A673 (cell line): ENCODE data around the gene P2RY1. TPM values are rescaled to one million over a fixed set of nuclear protein-coding genes. Genes with fewer than 3 reads are reported as not detected.
A peak's percentile ranks its signal among the peaks of the same experiment; 100 is the strongest.

Source experiments
- BruUV-seq: library from RNA; stranded (reverse); fragments of 400-500 nt; replicated peaks from 2 replicates; lab custom pipeline; 2021; lab: Mats Ljungman, UMichigan
- CTCF ChIA-PET: fragments of 300-600 bp; sonication (Branson Sonifier 250); formaldehyde crosslinking; loops from one replicate; lab custom pipeline; 2022; ENCODE audit warnings: antibody characterized with exemption; lab: Charles Lee
- POLR2A ChIA-PET: fragments of 300-600 bp; sonication (Branson Sonifier 250); formaldehyde crosslinking; loops from one replicate; lab custom pipeline; 2022; ENCODE audit warnings: antibody characterized with exemption; ENCODE audit not compliant: low non-redundant PET; lab: Charles Lee
- DNase-seq: peaks from one replicate; pipeline ENCODE4 v3.0.0-alpha.2; 2015; ENCODE audit warnings: low spot score
- H3K27ac ChIP-seq: fragments of 200-600 bp; sonication (generic); 2 replicates; pipeline ENCODE4 v1.5.1; 2016; ENCODE audit warnings: mixed run types, low read depth, mild to moderate bottlenecking, mixed read lengths, antibody characterized with exemption, low read length; ENCODE audit not compliant: poor library complexity, severe bottlenecking
- H3K27me3 ChIP-seq: fragments of 200-600 bp; sonication (generic); replicated peaks from 2 replicates; pipeline ENCODE4 v1.6.1; 2017; ENCODE audit warnings: mixed run types, low read depth, mild to moderate bottlenecking, mixed read lengths, antibody characterized with exemption, low read length; ENCODE audit not compliant: insufficient read depth, poor library complexity
- H3K36me3 ChIP-seq: fragments of 200-600 bp; sonication (generic); 2 replicates; pipeline ENCODE4 v1.6.1; 2016; ENCODE audit warnings: mixed run types, mild to moderate bottlenecking, mixed read lengths, antibody characterized with exemption, low read length; ENCODE audit not compliant: insufficient read depth, poor library complexity, severe bottlenecking
- H3K4me1 ChIP-seq: fragments of 200-600 bp; sonication (generic); 2 replicates; pipeline ENCODE4 v1.6.1; 2017; ENCODE audit warnings: mixed run types, mild to moderate bottlenecking, mixed read lengths, antibody characterized with exemption, low read length; ENCODE audit not compliant: insufficient read depth, poor library complexity, severe bottlenecking
- H3K4me3 ChIP-seq: fragments of 200-600 bp; sonication (generic); 2 replicates; pipeline ENCODE4 v1.5.1; 2016; ENCODE audit warnings: low read depth, mixed run types, mild to moderate bottlenecking, mixed read lengths, low read length; ENCODE audit not compliant: poor library complexity, severe bottlenecking
- H3K9me3 ChIP-seq: fragments of 200-600 bp; sonication (generic); 2 replicates; pipeline ENCODE4 v1.6.1; 2016; ENCODE audit warnings: mixed run types, low read depth, mild to moderate bottlenecking, mixed read lengths, antibody characterized with exemption, low read length; ENCODE audit not compliant: poor library complexity, severe bottlenecking
- CTCF ChIP-seq: fragments of 300-800, 200-600 bp; sonication (generic); conservative IDR thresholded peaks from 2 replicates; pipeline ENCODE4 v1.5.1; 2017; ENCODE audit warnings: low read depth, mild to moderate bottlenecking, antibody characterized with exemption, low read length, moderate library complexity, mixed read lengths
- EZH2 ChIP-seq: fragments of 200-600 bp; sonication (generic); IDR thresholded peaks from 2 replicates; pipeline ENCODE4 v1.6.1; 2017; ENCODE audit warnings: borderline replicate concordance, low read depth, mild to moderate bottlenecking, mixed read lengths, antibody characterized with exemption, low read length; ENCODE audit not compliant: poor library complexity, severe bottlenecking
- intact Hi-C: fragments of 100-400 bp; cut with micrococcal nuclease; formaldehyde crosslinking; loops from one replicate; pipeline ENCODE4 v1.10.0; 2022; ENCODE audit not compliant: unreplicated experiment
- total RNA-seq: library from RNA; stranded (reverse); gene quantifications from 2 replicates; pipeline ENCODE4 v1.2.3, GENCODE V29; 2021

The P2RY1 gene
- total RNA-seq, 1 experiment from 2014 or later = 14.0 TPM

GRCh38 chr3:152858170-152858800 is 23.4 kb downstream of the P2RY1 start:
- no peaks in the 10 kb centered on the region for H3K9me3 ChIP-seq
- ChIA-PET POLR2A (no interaction called here), CTCF (no interaction called here)
- no TSS peak for BruUV-seq
- TF ChIP-seq CTCF = no peak
- H3K4me1 ChIP-seq = no peaks in the 10 kb centered on the region
- no peak overlapping the region for H3K27ac ChIP-seq
- H3K27me3 ChIP-seq = no peaks in the 10 kb centered on the region
- intact Hi-C loops = no loop called here
- no peaks in the 10 kb centered on the region for H3K36me3 ChIP-seq
- no peak for DNase-seq
- H3K4me3 ChIP-seq = no peak overlapping the region

DNA sequence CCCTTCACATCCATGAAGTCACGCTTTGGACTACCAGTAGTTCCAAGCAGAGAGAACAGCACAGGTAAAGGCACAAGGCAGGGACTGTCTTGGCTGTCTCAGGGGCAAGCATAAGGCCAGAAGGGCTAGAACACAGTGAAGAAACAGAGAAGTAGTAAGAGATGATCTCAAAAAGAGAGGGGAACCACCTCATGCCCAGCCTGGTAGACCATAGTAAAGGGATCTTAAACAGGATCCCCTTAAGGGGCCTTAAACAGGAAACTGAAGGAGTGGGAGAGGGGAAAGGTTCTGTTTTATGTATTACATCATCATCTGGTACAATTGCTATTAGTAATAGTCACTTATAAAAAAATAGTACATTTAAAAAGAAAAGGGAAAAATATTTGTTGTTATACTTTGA is 25.8 kb downstream of the P2RY1 start:
- Histone ChIP-seq H3K9me3 (no peaks in the 10 kb centered on the region), H3K27ac (no peak overlapping the region), H3K36me3 (no peaks in the 10 kb centered on the region), H3K27me3 (no peaks in the 10 kb centered on the region), H3K4me1 (peaks cover 3% of the 10 kb centered on the region), H3K4me3 (no peak overlapping the region)
- POLR2A ChIA-PET = no interaction called here
- TF ChIP-seq CTCF (no peak), EZH2 (no peak)
- no peak for DNase-seq
- CTCF ChIA-PET = interaction anchor here (0.6 kb wide), 1 partner anchor 26 kb away, joined by 3 read pairs; no protein-coding TSS in a partner anchor
- intact Hi-C loops = no loop called here
- no TSS peak for BruUV-seq

DNA sequence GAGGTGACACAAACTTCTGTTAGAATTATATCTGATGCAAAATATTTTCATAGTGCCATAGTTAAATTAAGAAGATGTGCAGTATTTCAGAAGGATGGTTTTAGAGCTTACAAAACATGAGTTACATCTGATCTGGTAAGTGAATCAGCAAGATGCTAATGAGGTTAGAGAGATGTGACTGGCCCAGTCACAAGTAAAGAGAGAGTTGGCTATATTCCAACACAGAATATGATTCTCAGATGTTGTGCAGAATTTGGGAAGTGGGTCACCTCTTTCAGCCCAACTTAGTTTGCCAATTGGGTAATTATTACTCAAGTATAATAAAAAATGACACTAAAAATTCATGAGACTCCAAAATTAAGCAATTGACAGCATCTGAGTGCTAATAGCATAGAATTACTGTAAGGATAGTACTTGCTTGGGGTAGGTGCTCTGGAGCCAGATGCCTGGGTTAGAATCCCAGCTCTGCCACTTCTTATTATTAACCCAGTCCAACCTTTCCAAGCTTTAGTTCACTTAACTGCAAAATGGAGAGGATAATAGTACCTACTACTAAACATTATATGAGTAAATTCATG is 30.8 kb downstream of the P2RY1 start:
- no peak for TF ChIP-seq EZH2
- TF ChIP-seq CTCF = no peak
- ChIA-PET POLR2A (no interaction called here), CTCF (no interaction called here)
- Histone ChIP-seq H3K27ac (no peak overlapping the region), H3K9me3 (no peaks in the 10 kb centered on the region), H3K4me1 (peaks cover 4% of the 10 kb centered on the region), H3K4me3 (no peak overlapping the region), H3K27me3 (no peaks in the 10 kb centered on the region), H3K36me3 (no peaks in the 10 kb centered on the region)
- peak; percentile 27 for DNase-seq
- BruUV-seq = no TSS peak
- intact Hi-C loops = no loop called here
